HG02642 (cell line): Measurements from ENCODE around the gene FOXA2.

Source experiments
- ATAC-seq: cut with Tn5 transposase; IDR thresholded peaks from one replicate; pipeline ENCODE4 v1.9.1; 2021; ENCODE audit warnings: mild to moderate bottlenecking; ENCODE audit not compliant: unreplicated experiment, poor library complexity

The FOXA2 gene

GRCh38 chr20:22544462-22544861, 39.9 kb downstream of the FOXA2 start:
- no peak for ATAC-seq

GRCh38 chr20:22542427-22542826, 41.9 kb downstream of the FOXA2 start:
- ATAC-seq = no peak

- ATAC-seq = no peak
Measured at GRCh38 chr20:22540832-22541231, 43.5 kb downstream of the FOXA2 start.

- no peak for ATAC-seq
Measured at GRCh38 chr20:22536956-22537756, 47.2 kb downstream of the FOXA2 start.

- no peak for ATAC-seq
Measured at GRCh38 chr20:22536141-22536828, 48.1 kb downstream of the FOXA2 start.

- no peak for ATAC-seq
Measured at GRCh38 chr20:22535483-22535882, 48.9 kb downstream of the FOXA2 start.

- ATAC-seq = no peak
Measured at GRCh38 chr20:22533823-22534751, 50.3 kb downstream of the FOXA2 start.

GRCh38 chr20:22532598-22532997, 51.8 kb downstream of the FOXA2 start:
- no peak for ATAC-seq

GRCh38 chr20:22531756-22532155, 52.6 kb downstream of the FOXA2 start:
- no peak for ATAC-seq

GRCh38 chr20:22531056-22531615, 53.2 kb downstream of the FOXA2 start:
- no peak for ATAC-seq
